Osteocyte (in vitro differentiated cells): ENCODE results near the gene LIAS. TPM values are rescaled to one million over a fixed set of nuclear protein-coding genes. Genes with fewer than 3 reads are reported as not detected.

Source experiments
- DNase-seq: peaks from one replicate; pipeline ENCODE4 v3.0.0; 2021; ENCODE audit warnings: mixed read lengths; ENCODE audit not compliant: unreplicated experiment; ENCODE audit errors: extremely low spot score
- H3K27ac Mint-ChIP-seq: one replicate; pipeline ENCODE4 v1.8.0; 2021; ENCODE audit warnings: mild to moderate bottlenecking, mixed read lengths; ENCODE audit not compliant: unreplicated experiment
- H3K27me3 Mint-ChIP-seq: one replicate; pipeline ENCODE4 v1.8.0; 2021; ENCODE audit warnings: mixed read lengths; ENCODE audit not compliant: unreplicated experiment
- H3K36me3 Mint-ChIP-seq: one replicate; pipeline ENCODE4 v1.8.0; 2021; ENCODE audit warnings: mixed read lengths; ENCODE audit not compliant: unreplicated experiment
- H3K4me1 Mint-ChIP-seq: one replicate; pipeline ENCODE4 v1.8.0; 2021; ENCODE audit warnings: mixed read lengths; ENCODE audit not compliant: unreplicated experiment
- H3K4me3 Mint-ChIP-seq: one replicate; pipeline ENCODE4 v1.8.0; 2021; ENCODE audit warnings: mild to moderate bottlenecking, moderate library complexity, mixed read lengths; ENCODE audit not compliant: unreplicated experiment
- H3K9me3 Mint-ChIP-seq: one replicate; pipeline ENCODE4 v1.8.0; 2021; ENCODE audit warnings: mixed read lengths; ENCODE audit not compliant: unreplicated experiment
- CTCF ChIP-seq: fragments of 200-600 bp; sonication (generic); IDR thresholded peaks from 2 replicates; pipeline ENCODE4 v1.5.0; 2021; ENCODE audit warnings: antibody characterized with exemption, mild to moderate bottlenecking, moderate library complexity
- total RNA-seq: library from RNA; stranded (reverse); gene quantifications from 2 replicates; pipeline ENCODE4 v1.2.1, GENCODE V29; 2021

The LIAS gene
- total RNA-seq, 1 donor from 2014 or later = 10.9 TPM

GRCh38 chr4:39466747-39467146 lies 7.9 kb downstream of the LIAS start:
- DNase-seq = no peak
- TF ChIP-seq CTCF = no peak
- peaks cover 16% of the 10 kb centered on the region for H3K36me3 Mint-ChIP-seq

GRCh38 chr4:39467464-39467863 lies 8.6 kb downstream of the LIAS start:
- Mint-ChIP-seq H3K4me1 (peaks cover 16% of the 10 kb centered on the region), H3K4me3 (no peak overlapping the region), H3K36me3 (peaks cover 18% of the 10 kb centered on the region), H3K27ac (no peak overlapping the region), H3K9me3 (no peaks in the 10 kb centered on the region), H3K27me3 (no peaks in the 10 kb centered on the region)
- DNase-seq = no peak
- no peak for TF ChIP-seq CTCF

More at GRCh38 chr4:39466747-39467146, 7.9 kb downstream of the LIAS start:
- H3K4me3 Mint-ChIP-seq = no peak overlapping the region
- H3K9me3 Mint-ChIP-seq = no peaks in the 10 kb centered on the region
- H3K27ac Mint-ChIP-seq = peak overlapping the region; percentile 43
- no peaks in the 10 kb centered on the region for H3K27me3 Mint-ChIP-seq
- peaks cover 16% of the 10 kb centered on the region for H3K4me1 Mint-ChIP-seq

- Mint-ChIP-seq H3K27me3 (no peaks in the 10 kb centered on the region), H3K4me3 (no peak overlapping the region), H3K4me1 (peaks cover 16% of the 10 kb centered on the region), H3K9me3 (no peaks in the 10 kb centered on the region), H3K36me3 (peaks cover 9% of the 10 kb centered on the region), H3K27ac (peak overlapping the region; percentile 83)
- TF ChIP-seq CTCF = peak; percentile 95
- DNase-seq = no peak
Measured at GRCh38 chr4:39469429-39470077, 10.7 kb downstream of the LIAS start.

DNA sequence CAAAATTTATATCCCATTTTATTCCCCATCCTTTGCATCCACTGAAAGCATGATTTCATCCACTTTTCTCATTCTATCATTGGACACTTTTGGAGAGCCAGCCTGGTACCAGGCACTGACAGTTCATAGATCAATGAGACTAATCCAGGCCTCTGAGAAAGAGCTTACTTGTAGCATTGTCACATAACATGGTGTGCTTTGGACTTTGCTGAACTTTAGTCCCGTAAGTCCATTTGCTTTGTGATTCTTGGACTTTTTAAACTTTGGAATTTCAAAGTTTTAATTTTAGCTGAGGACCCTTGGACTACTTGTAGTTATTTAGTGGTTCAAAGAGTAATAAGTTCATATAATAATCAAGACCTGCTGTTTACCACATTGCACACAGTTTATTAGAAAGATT lies 11.5 kb downstream of the LIAS start:
- no peak overlapping the region for H3K27ac Mint-ChIP-seq
- H3K9me3 Mint-ChIP-seq = no peaks in the 10 kb centered on the region
- TF ChIP-seq CTCF = no peak
- peaks cover 16% of the 10 kb centered on the region for H3K4me1 Mint-ChIP-seq
- H3K36me3 Mint-ChIP-seq = peaks cover 6% of the 10 kb centered on the region
- H3K4me3 Mint-ChIP-seq = no peak overlapping the region
- H3K27me3 Mint-ChIP-seq = no peaks in the 10 kb centered on the region
- no peak for DNase-seq

GRCh38 chr4:39472396-39472795 lies 13.5 kb downstream of the LIAS start:
- no peak for TF ChIP-seq CTCF
- Mint-ChIP-seq H3K36me3 (peaks cover 8% of the 10 kb centered on the region), H3K4me3 (no peak overlapping the region), H3K27ac (no peak overlapping the region), H3K27me3 (no peaks in the 10 kb centered on the region), H3K4me1 (peaks cover 23% of the 10 kb centered on the region), H3K9me3 (no peaks in the 10 kb centered on the region)
- no peak for DNase-seq
